AG09309 (cell line): ENCODE data around the gene JMJD8.

Source experiments
- DNase-seq: peaks from one replicate; pipeline ENCODE4 v3.0.0-alpha.2; 2010; ENCODE audit warnings: low read depth
- H3K4me3 ChIP-seq: 2 replicates; pipeline ENCODE4 v1.5.1; 2011; ENCODE audit warnings: mild to moderate bottlenecking, low read depth, low read length, moderate library complexity; ENCODE audit not compliant: control insufficient read depth
- CTCF ChIP-seq: IDR thresholded peaks from 2 replicates; pipeline ENCODE4 v1.5.1; 2011; ENCODE audit warnings: mild to moderate bottlenecking, low read depth, low read length, inconsistent platforms; ENCODE audit not compliant: insufficient read depth, control insufficient read depth; ENCODE audit errors: missing control alignments

Gene JMJD8

DNA sequence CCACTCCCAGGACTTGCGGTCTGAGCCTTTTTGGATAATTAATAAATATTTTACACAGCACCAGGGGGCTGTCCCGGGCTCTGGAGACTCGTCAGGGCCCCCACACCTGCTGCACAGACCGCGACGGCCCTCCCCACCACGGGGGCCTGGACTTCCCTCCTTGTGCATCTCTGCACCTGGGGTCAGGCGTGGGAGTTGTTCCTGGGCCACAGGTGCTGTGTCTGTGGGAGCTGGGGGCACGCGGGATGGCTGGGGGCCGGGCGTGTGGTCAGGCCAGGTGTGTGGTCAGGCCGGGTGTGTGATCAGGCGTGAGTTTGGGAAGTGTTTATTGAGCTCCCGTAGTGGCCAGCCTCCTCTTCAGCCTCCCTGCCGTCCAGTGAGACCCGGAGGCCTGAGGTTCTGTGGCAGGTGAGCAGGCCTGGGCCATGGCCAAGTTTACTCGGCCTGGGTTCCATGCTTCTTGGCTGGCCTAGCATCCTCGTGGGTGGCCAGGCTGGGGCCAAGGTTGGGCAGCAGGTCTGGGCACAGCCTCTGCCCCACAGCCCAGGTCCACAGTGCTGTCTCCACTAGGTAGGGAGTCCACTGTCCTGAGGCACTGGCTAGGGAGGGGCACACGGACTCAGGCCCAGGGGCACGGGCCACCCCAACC is 5.8 kb downstream of the JMJD8 start:
- H3K4me3 ChIP-seq: no peak overlapping the region
- no peak for TF ChIP-seq CTCF
- DNase-seq: no peak

DNA sequence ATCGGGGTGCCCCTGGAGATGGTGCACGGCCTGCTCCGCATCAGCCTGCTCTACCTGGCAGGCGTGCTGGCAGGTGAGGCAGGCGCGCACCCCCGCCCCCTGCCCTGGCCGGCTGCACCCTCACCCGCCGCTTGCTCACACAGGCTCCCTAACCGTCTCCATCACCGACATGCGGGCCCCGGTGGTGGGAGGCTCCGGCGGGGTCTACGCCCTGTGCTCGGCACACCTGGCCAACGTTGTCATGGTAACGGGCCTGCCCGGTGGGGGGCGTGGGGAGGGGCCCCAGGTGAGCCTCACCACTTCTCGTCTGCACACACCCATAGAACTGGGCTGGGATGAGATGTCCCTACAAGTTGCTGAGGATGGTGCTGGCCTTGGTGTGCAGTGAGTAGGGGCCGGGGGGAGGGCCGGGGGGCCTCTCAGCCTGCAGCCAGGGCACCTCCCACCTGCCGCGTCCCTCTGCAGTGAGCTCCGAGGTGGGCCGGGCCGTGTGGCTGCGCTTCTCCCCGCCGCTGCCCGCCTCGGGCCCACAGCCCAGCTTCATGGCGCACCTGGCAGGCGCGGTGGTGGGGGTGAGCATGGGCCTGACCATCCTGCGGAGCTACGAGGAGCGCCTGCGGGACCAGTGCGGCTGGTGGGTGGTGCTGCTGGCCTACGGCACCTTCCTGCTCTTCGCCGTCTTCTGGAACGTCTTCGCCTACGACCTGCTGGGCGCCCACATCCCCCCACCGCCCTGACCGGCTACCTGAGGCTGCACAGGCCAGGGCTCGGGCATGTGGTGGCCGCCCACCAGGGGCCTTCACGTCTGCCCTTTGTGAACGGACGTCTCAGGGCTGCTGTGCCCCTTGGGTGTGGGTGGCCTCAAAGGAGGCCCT is 6.6 kb downstream of the JMJD8 start:
- no peak for TF ChIP-seq CTCF
- H3K4me3 ChIP-seq: no peak overlapping the region
- DNase-seq: no peak

DNA sequence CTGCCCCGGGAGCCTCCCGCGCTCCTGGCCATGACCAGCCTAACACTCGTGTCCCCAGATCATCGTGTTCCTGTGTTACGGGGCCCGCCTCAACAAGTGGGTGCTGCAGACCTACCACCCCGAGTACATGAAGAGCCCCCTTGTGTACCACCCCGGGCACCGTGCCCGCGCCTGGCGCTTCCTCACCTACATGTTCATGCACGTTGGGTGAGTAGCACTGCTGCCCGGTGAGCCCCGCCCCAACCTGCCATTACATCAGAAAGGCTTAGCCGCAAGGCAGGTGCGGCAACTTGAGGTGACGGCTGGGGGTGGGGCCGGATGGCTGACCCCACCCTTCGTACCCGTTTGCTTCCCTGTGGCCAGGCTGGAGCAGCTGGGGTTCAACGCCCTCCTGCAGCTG is 7.2 kb downstream of the JMJD8 start:
- H3K4me3 ChIP-seq: no peak overlapping the region
- no peak for TF ChIP-seq CTCF
- no peak for DNase-seq

GRCh38 chr16:676565-676902 is 7.6 kb downstream of the JMJD8 start:
- H3K4me3 ChIP-seq: no peak overlapping the region
- TF ChIP-seq CTCF: no peak
- no peak for DNase-seq

GRCh38 chr16:675884-676564 is 8.1 kb downstream of the JMJD8 start:
- peak overlapping the region; percentile 39 for H3K4me3 ChIP-seq
- no peak for TF ChIP-seq CTCF
- DNase-seq: no peak

GRCh38 chr16:674968-675883 is 8.9 kb downstream of the JMJD8 start, which contains the start of gene RHBDL1:
TSS of gene RHBDL1 (plus strand) at chr16:675671. CDS start at chr16:675791, 120 bp downstream.
- DNase-seq: no peak
- H3K4me3 ChIP-seq: peak within 1 kb of the TSS; percentile 39
- peak; percentile 9 for TF ChIP-seq CTCF
